ENCODE measurements around the gene TRMT112. TPM values are rescaled to one million over a fixed set of nuclear protein-coding genes. Genes with fewer than 3 reads are reported as not detected.

TRMT112 gene
- total and polyA plus RNA-seq, 10 of the 15 experiments (the other 5 are each of a cell fraction or from before 2014, with no cell fraction given) = 212 to 455 (median 308) TPM

GRCh38 chr11:64305075-64305690 lies 12.2 kb downstream of the TRMT112 start, which contains the start of gene ESRRA (continued):
- TF ChIP-seq, protein P1, sequence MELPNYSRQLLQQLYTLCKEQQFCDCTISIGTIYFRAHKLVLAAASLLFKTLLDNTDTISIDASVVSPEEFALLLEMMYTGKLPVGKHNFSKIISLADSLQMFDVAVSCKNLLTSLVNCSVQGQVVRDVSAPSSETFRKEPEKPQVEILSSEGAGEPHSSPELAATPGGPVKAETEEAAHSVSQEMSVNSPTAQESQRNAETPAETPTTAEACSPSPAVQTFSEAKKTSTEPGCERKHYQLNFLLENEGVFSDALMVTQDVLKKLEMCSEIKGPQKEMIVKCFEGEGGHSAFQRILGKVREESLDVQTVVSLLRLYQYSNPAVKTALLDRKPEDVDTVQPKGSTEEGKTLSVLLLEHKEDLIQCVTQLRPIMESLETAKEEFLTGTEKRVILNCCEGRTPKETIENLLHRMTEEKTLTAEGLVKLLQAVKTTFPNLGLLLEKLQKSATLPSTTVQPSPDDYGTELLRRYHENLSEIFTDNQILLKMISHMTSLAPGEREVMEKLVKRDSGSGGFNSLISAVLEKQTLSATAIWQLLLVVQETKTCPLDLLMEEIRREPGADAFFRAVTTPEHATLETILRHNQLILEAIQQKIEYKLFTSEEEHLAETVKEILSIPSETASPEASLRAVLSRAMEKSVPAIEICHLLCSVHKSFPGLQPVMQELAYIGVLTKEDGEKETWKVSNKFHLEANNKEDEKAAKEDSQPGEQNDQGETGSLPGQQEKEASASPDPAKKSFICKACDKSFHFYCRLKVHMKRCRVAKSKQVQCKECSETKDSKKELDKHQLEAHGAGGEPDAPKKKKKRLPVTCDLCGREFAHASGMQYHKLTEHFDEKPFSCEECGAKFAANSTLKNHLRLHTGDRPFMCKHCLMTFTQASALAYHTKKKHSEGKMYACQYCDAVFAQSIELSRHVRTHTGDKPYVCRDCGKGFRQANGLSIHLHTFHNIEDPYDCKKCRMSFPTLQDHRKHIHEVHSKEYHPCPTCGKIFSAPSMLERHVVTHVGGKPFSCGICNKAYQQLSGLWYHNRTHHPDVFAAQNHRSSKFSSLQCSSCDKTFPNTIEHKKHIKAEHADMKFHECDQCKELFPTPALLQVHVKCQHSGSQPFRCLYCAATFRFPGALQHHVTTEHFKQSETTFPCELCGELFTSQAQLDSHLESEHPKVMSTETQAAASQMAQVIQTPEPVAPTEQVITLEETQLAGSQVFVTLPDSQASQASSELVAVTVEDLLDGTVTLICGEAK (IDR thresholded peaks at IDR 0.05; ENCODE audit: borderline replicate concordance) = no peak
- TF ChIP-seq NR2F1 (conservative IDR thresholded peaks at IDR 0.05) (no peak), BRCA1 (IDR thresholded peaks at IDR 0.05; ENCODE audit: low read depth, low read length) (no peak), NBN (IDR thresholded peaks at IDR 0.05) (no peak), SRF (IDR thresholded peaks at IDR 0.05; ENCODE audit: low read depth in 2 of 2, low read length in 2 of 2) (peak; percentile 74; a peak in 2 of 4 replicates), SIX5 (IDR thresholded peaks at IDR 0.05; ENCODE audit: low read depth, low read length, severe bottlenecking) (no peak), POLR2AphosphoS2 (IDR thresholded peaks at IDR 0.05; ENCODE audit: low read depth, low read length) (no peak; the same call in 1 of the 2 replicates), POLR2A (IDR thresholded peaks at IDR 0.05; ENCODE audit: low read depth, low read length) (peak; percentile 74), RBBP5 (conservative IDR thresholded peaks at IDR 0.05) (no peak), ELK1 (IDR thresholded peaks at IDR 0.05; ENCODE audit: low read depth, low read length) (peak; percentile 51; the same call in 1 of the 2 replicates), ZNF24 (IDR thresholded peaks at IDR 0.05) (no peak), CEBPB (IDR thresholded peaks at IDR 0.05; ENCODE audit: borderline replicate concordance in 1 of 2, low read depth in 2 of 2, low read length in 2 of 2) (no peak), FOXK2 (IDR thresholded peaks at IDR 0.05) (no peak), MEF2A (IDR thresholded peaks at IDR 0.05; ENCODE audit: insufficient read depth, low read depth, low read length) (no peak), ESRRA (IDR thresholded peaks at IDR 0.05; ENCODE audit: low read length) (no peak), SP1 (IDR thresholded peaks at IDR 0.05; ENCODE audit: low read depth, low read length) (peak; percentile 52), FOXM1 (IDR thresholded peaks at IDR 0.05; ENCODE audit: low read depth, low read length) (no peak), GATAD2B (conservative IDR thresholded peaks at IDR 0.05; ENCODE audit: low read depth) (no peak; the same call in 1 of the 2 replicates), SKIL (IDR thresholded peaks at IDR 0.05; ENCODE audit: low read depth, poor library complexity, severe bottlenecking) (no peak), NFIC (IDR thresholded peaks at IDR 0.05; ENCODE audit: low read depth, low read length) (no peak), POU2F2 (IDR thresholded peaks at IDR 0.05; ENCODE audit: borderline replicate concordance, low read depth, low read length) (peak; percentile 58; the same call in 1 of the 3 replicates), BACH1 (IDR thresholded peaks at IDR 0.05; ENCODE audit: borderline replicate concordance) (peak; percentile 19; the same call in 1 of the 2 replicates), ASH2L (IDR thresholded peaks at IDR 0.05; ENCODE audit: borderline replicate concordance, low read depth) (no peak)

Data from GM12878 (cell line).